Activated T-cell treated with anti-CD3 and anti-CD28 coated beads for 1 hour (primary cell): ENCODE data around the gene TMEM184C.

Source experiments
- DNase-seq: peaks from one replicate; pipeline ENCODE4 v3.0.0-alpha.2; 2020; ENCODE audit warnings: low read depth

The TMEM184C gene

GRCh38 chr4:147617173-147617840 is at the start of gene TMEM184C:
TSS of gene TMEM184C (plus strand) at chr4:147617397. CDS start at chr4:147617957, 560 bp downstream.
- DNase-seq = peak; percentile 100

GRCh38 chr4:147570616-147571015 is 46.6 kb upstream of the TMEM184C start:
- DNase-seq = no peak

- no peak for DNase-seq
Observed at GRCh38 chr4:147571036-147571770, 46.0 kb upstream of the TMEM184C start.

GRCh38 chr4:147576084-147576483 is 41.1 kb upstream of the TMEM184C start:
- DNase-seq = no peak

- no peak for DNase-seq
Observed at GRCh38 chr4:147578051-147578476, 39.1 kb upstream of the TMEM184C start.

- DNase-seq = no peak
Observed at GRCh38 chr4:147578593-147578992, 38.6 kb upstream of the TMEM184C start.

GRCh38 chr4:147580396-147580795 is 36.8 kb upstream of the TMEM184C start:
- DNase-seq = no peak

GRCh38 chr4:147581606-147582350 is 35.4 kb upstream of the TMEM184C start:
- DNase-seq = no peak

GRCh38 chr4:147582386-147583060 is 34.7 kb upstream of the TMEM184C start:
- DNase-seq = no peak

- DNase-seq = no peak
Observed at GRCh38 chr4:147583876-147584275, 33.3 kb upstream of the TMEM184C start.

- no peak for DNase-seq
Observed at GRCh38 chr4:147586032-147586431, 31.2 kb upstream of the TMEM184C start.

- no peak for DNase-seq
Observed at GRCh38 chr4:147586637-147587036, 30.6 kb upstream of the TMEM184C start.

- no peak for DNase-seq
Observed at GRCh38 chr4:147587041-147587440, 30.2 kb upstream of the TMEM184C start.

GRCh38 chr4:147589586-147589985 is 27.6 kb upstream of the TMEM184C start:
- DNase-seq = no peak

- DNase-seq = peak; percentile 14
Observed at GRCh38 chr4:147590249-147590920, 26.8 kb upstream of the TMEM184C start.

GRCh38 chr4:147591106-147591505 is 26.1 kb upstream of the TMEM184C start:
- no peak for DNase-seq

GRCh38 chr4:147594107-147594506 is 23.1 kb upstream of the TMEM184C start:
- DNase-seq = no peak

- no peak for DNase-seq
Observed at GRCh38 chr4:147594578-147594977, 22.6 kb upstream of the TMEM184C start.

GRCh38 chr4:147596377-147596776 is 20.8 kb upstream of the TMEM184C start:
- DNase-seq = no peak

GRCh38 chr4:147596981-147597380 is 20.2 kb upstream of the TMEM184C start:
- no peak for DNase-seq

- no peak for DNase-seq
Observed at GRCh38 chr4:147597561-147597960, 19.6 kb upstream of the TMEM184C start.

- DNase-seq = no peak
Observed at GRCh38 chr4:147599206-147599605, 18.0 kb upstream of the TMEM184C start.
